Stimulated activated CD4-positive, alpha-beta T cell treated with anti-CD3 and anti-CD28 coated beads, Interleukin-15, amount 100 ng/mL, for 1 hour (primary cell): Measurements from ENCODE around the gene MKRN2.

Experiments used
- DNase-seq, 2 donors: peaks; one replicate each; pipeline ENCODE4 v3.0.0-alpha.2; 2020; ENCODE audit warnings: low read depth in 1 of 2, low spot score in 1 of 2

MKRN2 gene

GRCh38 chr3:12549971-12550760, 6.7 kb upstream of the MKRN2 start:
- no peak for DNase-seq

GRCh38 chr3:12553921-12554391, 2.9 kb upstream of the MKRN2 start:
- no peak for DNase-seq

- DNase-seq = no peak
These were observed 585 bp upstream of the MKRN2 start for GRCh38 chr3:12556314-12556689.

- no peak for DNase-seq
These were observed 700 bp downstream of the MKRN2 start for GRCh38 chr3:12557473-12558100.

DNA sequence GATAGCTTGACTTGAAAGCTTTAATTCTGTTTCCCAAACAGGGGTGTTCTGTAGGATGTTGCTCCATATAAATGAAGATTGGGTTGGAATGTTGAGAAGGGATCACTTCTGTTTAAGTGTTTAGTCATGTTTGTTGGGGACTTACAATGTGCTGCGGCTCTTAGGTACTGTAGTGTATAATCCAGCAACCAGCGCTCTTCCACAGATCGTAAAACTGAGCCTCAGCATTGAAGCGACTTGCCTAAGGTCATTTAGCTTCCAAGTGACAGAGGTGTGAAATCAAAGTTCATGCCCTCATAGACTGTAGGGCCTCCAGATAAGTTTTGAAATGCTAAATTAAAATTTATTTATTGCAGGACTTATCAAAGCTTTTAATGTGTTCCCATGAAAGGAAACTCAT, 1.8 kb downstream of the MKRN2 start:
- DNase-seq = no peak

GRCh38 chr3:12559520-12559919, 2.6 kb downstream of the MKRN2 start:
- no peak for DNase-seq

DNA sequence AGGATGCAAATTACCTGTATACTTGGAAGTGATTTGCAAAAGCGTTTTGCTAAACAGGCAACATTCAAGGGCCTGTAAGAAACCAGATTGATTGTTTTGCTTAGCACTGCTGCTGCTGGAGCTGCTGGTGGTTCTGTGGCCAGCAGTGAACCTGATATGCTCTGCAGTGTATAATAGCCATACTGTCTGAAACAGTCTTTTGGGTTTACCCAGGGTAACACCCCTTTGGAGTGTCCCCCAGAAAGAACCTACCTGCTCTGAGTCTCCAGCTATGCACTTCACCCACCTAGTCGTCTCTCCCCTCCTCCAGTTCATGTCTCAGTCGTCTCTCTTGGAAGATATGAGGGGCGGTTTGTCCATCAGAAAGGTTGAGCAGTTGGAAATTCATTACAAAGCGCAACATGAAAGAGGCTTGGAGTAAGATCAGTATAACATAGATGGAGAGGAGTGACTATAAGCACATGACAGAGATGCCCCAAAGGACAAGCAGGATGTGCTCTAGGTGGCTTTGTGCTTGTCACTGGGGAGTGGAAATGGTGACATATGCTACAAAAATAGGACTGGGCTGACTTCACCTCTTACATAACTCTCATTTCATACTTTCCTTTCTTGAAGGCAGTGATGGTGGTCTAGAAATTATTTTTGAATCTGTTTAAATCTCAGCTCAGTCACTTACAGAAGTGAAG, 3.8 kb downstream of the MKRN2 start:
- DNase-seq = no peak

DNA sequence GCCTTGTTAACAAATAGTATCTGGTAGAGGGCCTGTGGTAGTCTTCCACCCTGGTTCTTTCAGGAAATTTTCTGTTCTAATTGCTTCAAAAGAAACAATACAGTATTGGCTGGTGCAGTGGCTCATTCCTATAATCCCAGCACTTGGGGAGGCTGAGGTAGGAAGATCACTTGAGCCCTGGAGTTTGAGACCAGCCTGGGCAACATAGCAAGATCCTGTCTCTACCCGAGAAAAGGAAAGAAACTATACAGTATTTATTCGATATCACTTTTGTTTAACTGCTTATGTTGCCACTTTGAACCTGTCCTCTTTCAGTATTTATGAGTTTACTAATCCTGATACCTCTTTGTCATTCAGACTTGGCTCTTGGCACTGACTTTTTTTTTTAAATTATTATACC, 4.5 kb downstream of the MKRN2 start:
- no peak for DNase-seq

- DNase-seq = no peak
These were observed 5.6 kb downstream of the MKRN2 start for GRCh38 chr3:12562451-12562850.

DNA sequence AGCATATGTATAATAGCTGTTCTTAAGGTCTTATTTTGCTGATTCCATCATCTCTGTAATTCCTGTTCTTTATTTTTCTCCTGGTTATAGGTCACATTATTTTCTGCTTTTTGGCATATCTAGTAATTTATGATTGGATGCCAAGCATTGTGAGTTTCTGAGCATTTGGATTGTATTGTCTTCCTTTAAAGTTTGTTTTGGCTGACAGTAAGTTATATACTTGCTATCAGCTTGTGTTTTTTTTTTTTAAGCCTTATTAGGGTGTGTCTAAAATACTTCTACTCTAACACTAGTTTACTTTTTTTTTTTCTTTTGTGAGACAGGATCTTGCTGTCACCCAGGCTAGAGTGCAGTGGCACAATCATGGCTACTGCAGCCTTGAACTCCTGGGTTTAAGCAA, 10.1 kb downstream of the MKRN2 start:
- no peak for DNase-seq

GRCh38 chr3:12568747-12569146, 11.9 kb downstream of the MKRN2 start:
- DNase-seq = no peak

DNA sequence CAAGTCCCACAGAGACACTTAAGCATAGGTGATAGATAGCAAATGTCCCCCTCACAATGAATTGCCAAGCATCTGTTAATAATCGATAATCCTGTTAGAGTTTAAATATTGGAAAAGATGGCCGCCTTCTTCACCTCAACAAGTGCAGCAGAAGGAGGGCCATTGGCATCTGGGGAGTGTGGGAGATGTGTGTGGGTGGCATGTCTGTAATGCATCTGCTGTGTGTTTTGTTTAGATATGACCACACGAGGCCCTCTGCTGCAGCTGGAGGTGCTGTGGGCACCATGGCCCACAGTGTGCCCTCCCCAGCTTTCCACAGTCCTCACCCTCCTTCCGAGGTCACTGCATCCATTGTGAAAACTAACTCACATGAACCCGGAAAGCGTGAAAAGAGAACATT, 12.9 kb downstream of the MKRN2 start:
- no peak for DNase-seq

DNA sequence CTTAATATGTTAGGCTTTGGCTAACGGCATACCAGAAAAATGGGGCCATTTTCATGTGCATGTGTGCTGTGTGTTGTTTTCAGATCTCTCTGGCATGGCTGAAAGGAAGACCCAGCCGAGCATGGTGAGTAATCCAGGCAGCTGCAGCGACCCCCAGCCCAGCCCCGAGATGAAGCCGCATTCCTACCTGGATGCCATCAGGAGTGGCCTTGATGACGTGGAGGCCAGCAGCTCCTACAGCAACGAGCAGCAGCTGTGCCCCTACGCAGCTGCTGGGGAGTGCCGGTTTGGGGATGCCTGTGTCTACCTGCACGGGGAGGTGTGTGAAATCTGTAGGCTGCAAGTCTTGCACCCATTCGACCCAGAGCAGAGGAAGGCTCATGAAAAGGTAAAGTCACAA, 15.1 kb downstream of the MKRN2 start:
- no peak for DNase-seq

DNA sequence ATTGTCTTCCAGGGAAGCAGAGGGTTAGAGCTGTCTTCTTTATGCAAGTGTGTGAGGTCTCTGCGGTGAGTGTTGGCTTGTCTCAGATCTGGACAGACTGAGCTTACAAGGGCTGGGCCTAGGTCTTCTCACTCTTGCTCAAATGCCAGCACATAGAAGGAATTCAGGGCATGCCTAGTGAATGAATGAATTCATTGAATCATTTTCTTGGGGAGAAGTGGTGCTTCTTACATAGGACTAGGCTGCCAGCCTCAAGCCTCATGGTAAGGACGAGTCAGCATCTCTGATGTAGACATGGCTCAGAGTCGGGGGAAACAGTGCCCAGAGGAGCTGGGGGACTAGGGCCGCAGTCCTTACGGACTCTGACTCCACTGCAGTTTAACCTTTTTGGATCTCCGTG, 17.2 kb downstream of the MKRN2 start:
- no peak for DNase-seq

GRCh38 chr3:12574661-12575060, 17.8 kb downstream of the MKRN2 start:
- DNase-seq = no peak

DNA sequence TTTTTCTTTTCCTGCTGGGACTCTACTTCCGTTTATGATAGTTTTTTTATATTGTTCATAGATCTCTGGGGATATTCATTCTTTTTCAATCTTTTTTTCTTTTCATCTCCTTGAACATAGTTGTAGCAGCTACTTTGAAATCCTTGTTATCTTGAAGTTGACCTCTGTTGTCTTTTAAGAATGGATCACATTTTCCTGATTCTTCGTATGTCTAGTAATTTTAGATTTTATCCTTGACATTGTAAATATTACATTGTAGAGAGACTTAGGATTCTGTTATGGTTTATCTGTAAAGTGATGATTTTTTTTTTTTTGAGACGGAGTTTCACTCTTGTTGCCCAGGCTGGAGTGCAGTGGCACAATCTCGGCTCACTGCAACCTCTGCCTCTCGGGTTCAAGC, 20.5 kb downstream of the MKRN2 start:
- no peak for DNase-seq

GRCh38 chr3:12578742-12579141, 21.9 kb downstream of the MKRN2 start:
- no peak for DNase-seq

DNA sequence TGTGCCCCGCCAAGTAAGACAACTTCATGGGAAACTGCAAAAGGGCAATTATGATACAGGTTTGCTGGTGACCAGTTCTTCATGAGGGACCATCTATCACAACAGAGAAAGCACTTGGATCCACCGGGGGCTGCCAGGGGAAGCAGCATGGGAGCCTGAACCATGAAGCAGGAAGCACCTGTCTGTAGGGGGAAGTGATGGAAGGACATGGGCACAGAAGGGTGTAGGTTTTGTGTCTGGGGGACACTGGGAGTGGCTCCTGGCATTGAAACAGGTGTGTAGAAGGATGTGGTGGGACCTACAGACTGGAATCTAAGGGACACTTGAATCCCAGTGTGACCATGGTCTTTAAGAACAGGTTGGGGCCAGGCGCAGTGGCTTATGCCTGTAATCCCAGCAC, 22.6 kb downstream of the MKRN2 start:
- DNase-seq = no peak

GRCh38 chr3:12579905-12580304, 23.0 kb downstream of the MKRN2 start:
- DNase-seq = no peak

DNA sequence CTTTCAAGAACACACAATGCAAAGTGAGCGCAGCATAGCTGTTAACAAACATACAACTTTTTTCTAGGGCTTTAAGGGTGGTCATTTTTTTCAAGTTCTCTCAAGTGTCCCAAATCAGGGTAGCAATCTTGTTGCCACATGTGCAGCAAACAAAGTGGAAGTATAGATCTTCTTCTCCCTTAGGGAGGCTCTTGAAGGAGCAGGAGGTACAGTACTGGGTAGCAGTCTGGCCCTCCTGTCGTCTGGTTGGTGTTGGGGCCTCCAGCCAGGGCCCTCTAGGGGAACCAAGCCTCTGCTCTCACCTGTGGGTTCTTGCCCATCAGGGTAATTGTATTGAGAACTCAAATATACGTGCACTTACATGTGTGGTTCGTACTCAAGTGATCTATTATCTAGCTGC, 25.8 kb downstream of the MKRN2 start:
- no peak for DNase-seq

GRCh38 chr3:12583280-12583679, 26.4 kb downstream of the MKRN2 start:
- no peak for DNase-seq

- no peak for DNase-seq
These were observed 27.2 kb downstream of the MKRN2 start for GRCh38 chr3:12584083-12584482.
